HG03025 (cell line): Measurements from ENCODE around the gene GPANK1.

Source experiments
- ATAC-seq: cut with Tn5 transposase; IDR thresholded peaks from one replicate; pipeline ENCODE4 v1.9.1; 2021; ENCODE audit warnings: mild to moderate bottlenecking, moderate library complexity; ENCODE audit not compliant: unreplicated experiment, low FRiP score

The GPANK1 gene

GRCh38 chr6:31691564-31692108, 26.8 kb upstream of the GPANK1 start:
- ATAC-seq: no peak

- ATAC-seq: no peak
Observed at GRCh38 chr6:31691078-31691463, 26.3 kb upstream of the GPANK1 start.

GRCh38 chr6:31690231-31691077, 25.7 kb upstream of the GPANK1 start:
- ATAC-seq: no peak

- no peak for ATAC-seq
Observed at GRCh38 chr6:31689249-31690110, 24.7 kb upstream of the GPANK1 start.

- no peak for ATAC-seq
Observed at GRCh38 chr6:31687860-31688693, 23.3 kb upstream of the GPANK1 start.

- no peak for ATAC-seq
Observed at GRCh38 chr6:31687321-31687720, 22.5 kb upstream of the GPANK1 start.

- no peak for ATAC-seq
Observed at GRCh38 chr6:31686483-31686882, 21.7 kb upstream of the GPANK1 start.

GRCh38 chr6:31683591-31683990, 18.8 kb upstream of the GPANK1 start:
- no peak for ATAC-seq

- ATAC-seq: no peak
Observed at GRCh38 chr6:31681135-31681671, 16.4 kb upstream of the GPANK1 start.

GRCh38 chr6:31680226-31681134, 15.7 kb upstream of the GPANK1 start, which contains the start of gene LY6G5C:
LY6G5C (minus strand) TSS chr6:31681067; CDS start chr6:31680373, 694 bp downstream.
- ATAC-seq: no peak

- no peak for ATAC-seq
Observed at GRCh38 chr6:31677955-31678354, 13.2 kb upstream of the GPANK1 start.

- no peak for ATAC-seq
Observed at GRCh38 chr6:31676904-31677303, 12.1 kb upstream of the GPANK1 start.

GRCh38 chr6:31676322-31676903, 11.6 kb upstream of the GPANK1 start:
- no peak for ATAC-seq

- no peak for ATAC-seq
Observed at GRCh38 chr6:31669676-31670075, 4.9 kb upstream of the GPANK1 start, which contains the start of gene LY6G5B. LY6G5B (plus strand) TSS chr6:31669976; CDS start chr6:31670951, 975 bp downstream.

- no peak for ATAC-seq
Observed at GRCh38 chr6:31666337-31666965, 1.7 kb upstream of the GPANK1 start.

GRCh38 chr6:31665501-31666336, 922 bp upstream of the GPANK1 start, which contains the start of gene CSNK2B:
CSNK2B (plus strand) TSS chr6:31666080; CDS start chr6:31666832, 752 bp downstream.
- peak; percentile 68 for ATAC-seq
